Measurements from ENCODE around the gene YPEL3.

YPEL3 gene

GRCh38 chr16:30053376-30054015, 42.5 kb downstream of the YPEL3 start:
- no peak for TF ChIP-seq CTCF (conservative IDR thresholded peaks at IDR 0.05; ENCODE audit: control insufficient read depth, insufficient read depth, low read depth, low read length)
- no peak for DNase-seq (ENCODE audit: low read depth)

GRCh38 chr16:30052671-30053372, 43.2 kb downstream of the YPEL3 start:
- peak overlapping the region; percentile 68 for H3K4me3 ChIP-seq (ENCODE audit: control insufficient read depth, low read depth, low read length)
- TF ChIP-seq CTCF (conservative IDR thresholded peaks at IDR 0.05; ENCODE audit: control insufficient read depth, insufficient read depth, low read depth, low read length), result no peak
- peak; percentile 89 for DNase-seq (ENCODE audit: low read depth)

More at GRCh38 chr16:30053376-30054015, 42.5 kb downstream of the YPEL3 start:
- H3K4me3 ChIP-seq (ENCODE audit: control insufficient read depth, low read depth, low read length), result peak overlapping the region; percentile 68

- peak; percentile 60 for DNase-seq (ENCODE audit: low read depth)
- no peak for TF ChIP-seq CTCF (conservative IDR thresholded peaks at IDR 0.05; ENCODE audit: control insufficient read depth, insufficient read depth, low read depth, low read length)
Observed at GRCh38 chr16:30051518-30051917, 44.5 kb downstream of the YPEL3 start.

GRCh38 chr16:30049871-30050270, 46.1 kb downstream of the YPEL3 start:
- no peak for DNase-seq (ENCODE audit: low read depth)
- no peak for TF ChIP-seq CTCF (conservative IDR thresholded peaks at IDR 0.05; ENCODE audit: control insufficient read depth, insufficient read depth, low read depth, low read length)
- H3K4me3 ChIP-seq (ENCODE audit: control insufficient read depth, low read depth, low read length), result no peak overlapping the region

More at GRCh38 chr16:30051518-30051917, 44.5 kb downstream of the YPEL3 start:
- H3K4me3 ChIP-seq (ENCODE audit: control insufficient read depth, low read depth, low read length), result no peak overlapping the region

GRCh38 chr16:30046588-30046987, 49.4 kb downstream of the YPEL3 start:
- no peak for DNase-seq (ENCODE audit: low read depth)
- no peak overlapping the region for H3K4me3 ChIP-seq (ENCODE audit: control insufficient read depth, low read depth, low read length)
- no peak for TF ChIP-seq CTCF (conservative IDR thresholded peaks at IDR 0.05; ENCODE audit: control insufficient read depth, insufficient read depth, low read depth, low read length)

- DNase-seq (ENCODE audit: low read depth), result no peak
- TF ChIP-seq CTCF (conservative IDR thresholded peaks at IDR 0.05; ENCODE audit: control insufficient read depth, insufficient read depth, low read depth, low read length), result no peak
- H3K4me3 ChIP-seq (ENCODE audit: control insufficient read depth, low read depth, low read length), result no peak overlapping the region
Observed at GRCh38 chr16:30046178-30046577, 49.8 kb downstream of the YPEL3 start.

Data from fibroblast of mammary gland (primary cell).